DMS153 treated with DMSO at 0.1 percent for 48 hours (cell line): ENCODE data around the gene IVD.

Experiments
- DNase-seq: peaks from one replicate; lab custom pipeline; 2025; ENCODE audit not compliant: unreplicated experiment; lab: John Stamatoyannopoulos, UW

Gene IVD

GRCh38 chr15:40456299-40456712, 50.7 kb downstream of the IVD start:
- DNase-seq: no peak

- DNase-seq: no peak
These were observed 51.1 kb downstream of the IVD start for GRCh38 chr15:40456738-40457137.

GRCh38 chr15:40458495-40459371, 53.1 kb downstream of the IVD start:
- DNase-seq: no peak

GRCh38 chr15:40459391-40460015, 53.9 kb downstream of the IVD start:
- DNase-seq: no peak

- DNase-seq: no peak
These were observed 54.8 kb downstream of the IVD start for GRCh38 chr15:40460404-40460803.

- no peak for DNase-seq
These were observed 56.4 kb downstream of the IVD start for GRCh38 chr15:40461958-40462357.

- DNase-seq: no peak
These were observed 57.7 kb downstream of the IVD start for GRCh38 chr15:40463279-40463678.

- no peak for DNase-seq
These were observed 58.4 kb downstream of the IVD start for GRCh38 chr15:40463886-40464545.

GRCh38 chr15:40464595-40465185, 59.1 kb downstream of the IVD start:
- no peak for DNase-seq

- no peak for DNase-seq
These were observed 60.3 kb downstream of the IVD start for GRCh38 chr15:40465939-40466338.

GRCh38 chr15:40466426-40467260, 61.0 kb downstream of the IVD start:
- DNase-seq: no peak

- no peak for DNase-seq
These were observed 61.6 kb downstream of the IVD start for GRCh38 chr15:40467261-40467615.

GRCh38 chr15:40468898-40469331, 63.3 kb downstream of the IVD start:
- no peak for DNase-seq

- no peak for DNase-seq
These were observed 64.3 kb downstream of the IVD start for GRCh38 chr15:40469776-40470390.

- DNase-seq: no peak
These were observed 65.0 kb downstream of the IVD start, which contains the start of gene CHST14 for GRCh38 chr15:40470423-40471104. CHST14 (plus strand) TSS chr15:40470984; CDS start chr15:40471214, 230 bp downstream.
